Large intestine (tissue), 3 donors: Measurements from ENCODE around the gene GLI2. TPM values are rescaled to one million over a fixed set of nuclear protein-coding genes. Genes with fewer than 3 reads are reported as not detected.

Experiments used
- DNase-seq, 2 donors: peaks; one replicate each; pipeline versions ENCODE4 v3.0.0 to v3.0.0-alpha.2; 2013
- H3K27ac ChIP-seq: one replicate; pipeline ENCODE4 v1.5.1; 2013; ENCODE audit warnings: low read length
- H3K27me3 ChIP-seq: 2 replicates; pipeline ENCODE4 v1.6.1; 2013; ENCODE audit warnings: low read length; ENCODE audit not compliant: control insufficient read depth, insufficient read depth
- H3K36me3 ChIP-seq: 2 replicates; pipeline ENCODE4 v1.6.1; 2013; ENCODE audit warnings: low read length; ENCODE audit not compliant: control insufficient read depth, insufficient read depth
- H3K4me1 ChIP-seq: one replicate; pipeline ENCODE4 v1.6.1; 2013; ENCODE audit warnings: low read length; ENCODE audit not compliant: control insufficient read depth, insufficient read depth
- H3K4me3 ChIP-seq: one replicate; pipeline ENCODE4 v1.5.1; 2013; ENCODE audit warnings: low read length
- H3K9me3 ChIP-seq: one replicate; pipeline ENCODE4 v1.6.1; 2013; ENCODE audit warnings: mild to moderate bottlenecking, low read depth, low read length, moderate library complexity; ENCODE audit not compliant: control insufficient read depth
- WGBS: methylation state at CpG from one replicate; pipeline ENCODE4 v1.1.5; 2013; ENCODE audit warnings: low lambda C conversion rate; ENCODE audit not compliant: insufficient coverage; 5-methylcytosine and 5-hydroxymethylcytosine counted together
- polyA plus RNA-seq: library from polyadenylated mRNA; unstranded; fragments of 120-200 nt; gene quantifications from one replicate; pipeline ENCODE4 v1.2.1, GENCODE V29; 2013

The GLI2 gene
- polyA plus RNA-seq, 1 donor = 4.1 TPM

- DNase-seq = no peak
- H3K27ac ChIP-seq = no peak overlapping the region
- no peak overlapping the region for H3K4me3 ChIP-seq
- peaks cover 20% of the 10 kb centered on the region for H3K27me3 ChIP-seq
- peaks cover 3% of the 10 kb centered on the region for H3K9me3 ChIP-seq
- H3K4me1 ChIP-seq = no peaks in the 10 kb centered on the region
- H3K36me3 ChIP-seq = no peaks in the 10 kb centered on the region
Observed at GRCh38 chr2:120726245-120726644, 9.4 kb upstream of the GLI2 start.

GRCh38 chr2:120729406-120730399, 6.0 kb upstream of the GLI2 start:
- no peak overlapping the region for H3K4me3 ChIP-seq
- no peak overlapping the region for H3K27ac ChIP-seq
- 50% methylated on average over 1 of the region's 8 CpGs for WGBS
- H3K4me1 ChIP-seq = no peaks in the 10 kb centered on the region
- no peak for DNase-seq
- H3K9me3 ChIP-seq = peaks cover 3% of the 10 kb centered on the region
- H3K27me3 ChIP-seq = peaks cover 46% of the 10 kb centered on the region
- no peaks in the 10 kb centered on the region for H3K36me3 ChIP-seq

- peaks cover 54% of the 10 kb centered on the region for H3K27me3 ChIP-seq
- DNase-seq = no peak
- peaks cover 1% of the 10 kb centered on the region for H3K9me3 ChIP-seq
- H3K27ac ChIP-seq = no peak overlapping the region
- peaks cover 1% of the 10 kb centered on the region for H3K4me1 ChIP-seq
- no peaks in the 10 kb centered on the region for H3K36me3 ChIP-seq
- no CpG with 5 or more reads among the region's 5 CpGs for WGBS
- H3K4me3 ChIP-seq = no peak overlapping the region
Observed at GRCh38 chr2:120731175-120731574, 4.5 kb upstream of the GLI2 start.

- 94% methylated on average over 3 of the region's 14 CpGs for WGBS
- peaks cover 10% of the 10 kb centered on the region for H3K4me1 ChIP-seq
- H3K27ac ChIP-seq = no peak overlapping the region
- no peak for DNase-seq
- H3K4me3 ChIP-seq = no peak overlapping the region
- H3K36me3 ChIP-seq = no peaks in the 10 kb centered on the region
- peaks cover 69% of the 10 kb centered on the region for H3K27me3 ChIP-seq
- H3K9me3 ChIP-seq = peaks cover 8% of the 10 kb centered on the region
Observed at GRCh38 chr2:120732506-120733237, 3.0 kb upstream of the GLI2 start.

- 71% methylated on average over 2 of the region's 10 CpGs for WGBS
- Histone ChIP-seq H3K4me1 (peaks cover 16% of the 10 kb centered on the region), H3K4me3 (no peak overlapping the region), H3K36me3 (no peaks in the 10 kb centered on the region), H3K27me3 (peaks cover 76% of the 10 kb centered on the region), H3K27ac (no peak overlapping the region), H3K9me3 (peaks cover 8% of the 10 kb centered on the region)
- no peak for DNase-seq
Observed at GRCh38 chr2:120733238-120733932, 2.3 kb upstream of the GLI2 start.

GRCh38 chr2:120734930-120735651, 577 bp upstream of the GLI2 start:
- peaks cover 25% of the 10 kb centered on the region for H3K4me1 ChIP-seq
- no CpG with 5 or more reads among the region's 40 CpGs for WGBS
- peaks cover 8% of the 10 kb centered on the region for H3K9me3 ChIP-seq
- peak overlapping the region; percentile 13 for H3K4me3 ChIP-seq
- peak in 1 of 2 donors; percentile 11 for DNase-seq
- no peaks in the 10 kb centered on the region for H3K36me3 ChIP-seq
- H3K27ac ChIP-seq = peak overlapping the region; percentile 29
- peaks cover 86% of the 10 kb centered on the region for H3K27me3 ChIP-seq

- peaks cover 25% of the 10 kb centered on the region for H3K4me1 ChIP-seq
- peak overlapping the region; percentile 52 for H3K4me3 ChIP-seq
- H3K27ac ChIP-seq = peak overlapping the region; percentile 76
- H3K27me3 ChIP-seq = peaks cover 92% of the 10 kb centered on the region
- H3K36me3 ChIP-seq = no peaks in the 10 kb centered on the region
- DNase-seq = peak in 1 of 2 donors; percentile 46
- peaks cover 8% of the 10 kb centered on the region for H3K9me3 ChIP-seq
- no CpG with 5 or more reads among the region's 38 CpGs for WGBS
Observed at GRCh38 chr2:120736202-120736623, 545 bp downstream of the GLI2 start.

GRCh38 chr2:120736624-120737339, 1.1 kb downstream of the GLI2 start:
- Histone ChIP-seq H3K27ac (peak overlapping the region; percentile 83), H3K4me1 (peaks cover 25% of the 10 kb centered on the region), H3K4me3 (peak overlapping the region; percentile 52), H3K9me3 (peaks cover 8% of the 10 kb centered on the region), H3K27me3 (peaks cover 90% of the 10 kb centered on the region), H3K36me3 (no peaks in the 10 kb centered on the region)
- WGBS = 0% methylated on average over 2 of the region's 48 CpGs
- peak; percentile 55 to 56 for DNase-seq

GRCh38 chr2:120737340-120738101, 1.9 kb downstream of the GLI2 start:
- WGBS = 0% methylated on average over 4 of the region's 37 CpGs
- DNase-seq = peak in 1 of 2 donors; percentile 54
- Histone ChIP-seq H3K4me3 (peak overlapping the region; percentile 52), H3K4me1 (peaks cover 30% of the 10 kb centered on the region), H3K36me3 (no peaks in the 10 kb centered on the region), H3K27ac (peak overlapping the region; percentile 83), H3K9me3 (peaks cover 8% of the 10 kb centered on the region), H3K27me3 (peaks cover 92% of the 10 kb centered on the region)
